Thyroid gland (tissue), 4 donors: ENCODE results near the gene CD48. TPM values are rescaled to one million over a fixed set of nuclear protein-coding genes. Genes with fewer than 3 reads are reported as not detected.

Source experiments
- DNase-seq, 2 donors: peaks; one replicate each; pipeline ENCODE4 v3.0.0-alpha.2; 2019
- H3K27ac ChIP-seq, 3 donors: fragments of 200-600 bp; sonication (generic); 1 replicate in 2 of 3; 2 replicates in 1 of 3; pipeline ENCODE4 v1.5.1; 2016 to 2019; ENCODE audit warnings: mild to moderate bottlenecking in 1 of 3, moderate library complexity in 1 of 3
- H3K27me3 ChIP-seq: fragments of 200-600 bp; sonication (generic); one replicate; pipeline ENCODE4 v1.5.1; 2019
- H3K36me3 ChIP-seq, 2 donors: fragments of 200-600 bp; sonication (generic); one replicate each; pipeline ENCODE4 v1.5.1; 2016 to 2019
- H3K4me1 ChIP-seq, 2 donors: fragments of 200-600 bp; sonication (generic); one replicate each; pipeline ENCODE4 v1.5.1; 2017 to 2019
- H3K4me3 ChIP-seq, 3 donors: fragments of 200-600 bp; sonication (generic); replicated peaks in 1 of 3; 1 replicate in 2 of 3; 2 replicates in 1 of 3; pipeline ENCODE4 v1.5.1; 2016; ENCODE audit warnings: mild to moderate bottlenecking in 1 of 3
- H3K9me3 ChIP-seq: fragments of 200-600 bp; sonication (generic); one replicate; pipeline ENCODE4 v1.5.1; 2017
- POLR2A ChIP-seq, 2 donors: fragments of 450-650 bp; IDR thresholded peaks; one replicate each; pipeline ENCODE4 v1.6.1; 2017; ENCODE audit warnings: antibody characterized with exemption in 2 of 2, mild to moderate bottlenecking in 2 of 2, moderate library complexity in 1 of 2
- WGBS, 2 donors: methylation state at CpG; one replicate each; pipeline ENCODE4 v1.1.5; 2017; 5-methylcytosine and 5-hydroxymethylcytosine counted together
- intact Hi-C: fragments of 100-400 bp; cut with DNase I; formaldehyde crosslinking; loops from one replicate; pipeline ENCODE4 v1.15.1; 2023
- total RNA-seq, 4 donors: library from RNA; depleted of rRNA; stranded (reverse); fragments of >200 nt; gene quantifications; one replicate each; pipeline ENCODE4 v1.2.3, GENCODE V29; 2016
- TF ChIP-seq, protein P1 (sequence below), 6 experiments: fragments of 200-600 bp in 3 of 6; fragments of 450-650 bp in 3 of 6; sonication (generic) in 3 of 6; IDR thresholded peaks; one replicate each; pipeline ENCODE4 v1.5.1; 2016 to 2019; ENCODE audit warnings: antibody characterized with exemption in 6 of 6, mild to moderate bottlenecking in 2 of 6, inconsistent platforms in 1 of 6, moderate library complexity in 1 of 6

The CD48 gene
- total RNA-seq, 4 donors from 2014 or later = 3.5 to 13.6 (median 4.8) TPM

DNA sequence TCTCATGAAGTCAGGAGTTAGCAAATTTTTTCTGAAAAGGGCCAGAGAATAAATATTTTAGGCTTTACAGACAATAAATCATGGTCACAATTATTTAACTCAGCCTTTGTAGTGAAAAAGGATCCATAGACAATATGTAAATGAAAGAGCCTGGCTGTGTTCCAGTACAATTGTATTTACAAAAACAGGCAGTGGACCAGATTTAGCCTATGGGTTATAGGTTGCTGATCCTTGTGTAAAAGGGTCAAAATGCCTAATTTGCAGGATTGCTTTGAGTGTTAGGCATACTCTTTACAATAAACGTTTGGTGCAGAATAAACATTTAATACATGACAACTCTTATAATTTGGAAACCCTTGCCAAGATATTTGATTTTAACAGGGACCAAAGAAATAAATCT, 33.9 kb upstream of the CD48 start:
- TF ChIP-seq POLR2A (IDR thresholded peaks at IDR 0.05) = no peak
- TF ChIP-seq, protein P1, sequence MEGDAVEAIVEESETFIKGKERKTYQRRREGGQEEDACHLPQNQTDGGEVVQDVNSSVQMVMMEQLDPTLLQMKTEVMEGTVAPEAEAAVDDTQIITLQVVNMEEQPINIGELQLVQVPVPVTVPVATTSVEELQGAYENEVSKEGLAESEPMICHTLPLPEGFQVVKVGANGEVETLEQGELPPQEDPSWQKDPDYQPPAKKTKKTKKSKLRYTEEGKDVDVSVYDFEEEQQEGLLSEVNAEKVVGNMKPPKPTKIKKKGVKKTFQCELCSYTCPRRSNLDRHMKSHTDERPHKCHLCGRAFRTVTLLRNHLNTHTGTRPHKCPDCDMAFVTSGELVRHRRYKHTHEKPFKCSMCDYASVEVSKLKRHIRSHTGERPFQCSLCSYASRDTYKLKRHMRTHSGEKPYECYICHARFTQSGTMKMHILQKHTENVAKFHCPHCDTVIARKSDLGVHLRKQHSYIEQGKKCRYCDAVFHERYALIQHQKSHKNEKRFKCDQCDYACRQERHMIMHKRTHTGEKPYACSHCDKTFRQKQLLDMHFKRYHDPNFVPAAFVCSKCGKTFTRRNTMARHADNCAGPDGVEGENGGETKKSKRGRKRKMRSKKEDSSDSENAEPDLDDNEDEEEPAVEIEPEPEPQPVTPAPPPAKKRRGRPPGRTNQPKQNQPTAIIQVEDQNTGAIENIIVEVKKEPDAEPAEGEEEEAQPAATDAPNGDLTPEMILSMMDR (IDR thresholded peaks at IDR 0.05) = no peak
- no peak overlapping the region for H3K27ac ChIP-seq
- DNase-seq = no peak
- H3K9me3 ChIP-seq = no peaks in the 10 kb centered on the region
- no peaks in the 10 kb centered on the region for H3K36me3 ChIP-seq
- H3K4me3 ChIP-seq = no peak overlapping the region
- H3K4me1 ChIP-seq = no peaks in the 10 kb centered on the region
- WGBS, 2 donors = 38 to 53% methylated on average over 1 of the region's 1 CpG
- no peaks in the 10 kb centered on the region for H3K27me3 ChIP-seq
- intact Hi-C loops = no loop called here

DNA sequence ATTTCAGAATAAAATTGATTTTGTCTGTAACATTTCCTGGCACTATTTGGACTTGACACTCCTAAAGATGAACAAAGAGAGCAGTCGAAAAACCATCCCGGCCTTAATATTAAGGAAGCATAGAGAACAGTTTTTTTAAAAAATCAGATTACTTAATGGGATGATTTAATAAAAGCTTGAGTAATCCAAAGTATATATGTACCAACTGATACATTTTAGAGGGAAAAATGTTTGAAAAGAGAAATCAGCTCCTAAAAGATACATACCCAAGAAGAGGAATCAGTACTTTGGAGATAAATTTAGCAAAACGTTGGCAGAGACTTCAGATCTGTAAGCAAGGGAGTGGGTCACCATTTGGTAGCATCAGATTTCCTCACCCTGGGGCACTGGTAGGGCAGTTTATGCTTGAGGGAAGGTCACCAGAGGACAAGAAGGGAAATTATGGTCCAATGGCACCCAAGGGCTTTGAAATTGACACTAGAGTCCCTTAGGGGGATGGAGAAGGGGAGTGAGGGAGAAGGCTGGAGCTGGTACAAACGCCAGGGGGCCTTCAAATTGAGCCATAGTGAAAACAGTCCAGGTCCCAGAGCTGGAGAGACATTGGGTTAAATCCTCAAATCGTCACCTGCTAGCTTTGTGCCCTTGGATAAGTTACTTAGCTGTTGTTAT, 33.4 kb upstream of the CD48 start:
- Histone ChIP-seq H3K27ac (no peak overlapping the region), H3K9me3 (no peaks in the 10 kb centered on the region), H3K27me3 (no peaks in the 10 kb centered on the region), H3K4me1 (no peaks in the 10 kb centered on the region), H3K4me3 (no peak overlapping the region), H3K36me3 (no peaks in the 10 kb centered on the region)
- intact Hi-C loops = no loop called here
- no peak for TF ChIP-seq POLR2A (IDR thresholded peaks at IDR 0.05)
- TF ChIP-seq, protein P1 (IDR thresholded peaks at IDR 0.05) = no peak
- WGBS, 2 donors = 65 to 74% methylated on average over 5 of the region's 5 CpGs
- no peak for DNase-seq

DNA sequence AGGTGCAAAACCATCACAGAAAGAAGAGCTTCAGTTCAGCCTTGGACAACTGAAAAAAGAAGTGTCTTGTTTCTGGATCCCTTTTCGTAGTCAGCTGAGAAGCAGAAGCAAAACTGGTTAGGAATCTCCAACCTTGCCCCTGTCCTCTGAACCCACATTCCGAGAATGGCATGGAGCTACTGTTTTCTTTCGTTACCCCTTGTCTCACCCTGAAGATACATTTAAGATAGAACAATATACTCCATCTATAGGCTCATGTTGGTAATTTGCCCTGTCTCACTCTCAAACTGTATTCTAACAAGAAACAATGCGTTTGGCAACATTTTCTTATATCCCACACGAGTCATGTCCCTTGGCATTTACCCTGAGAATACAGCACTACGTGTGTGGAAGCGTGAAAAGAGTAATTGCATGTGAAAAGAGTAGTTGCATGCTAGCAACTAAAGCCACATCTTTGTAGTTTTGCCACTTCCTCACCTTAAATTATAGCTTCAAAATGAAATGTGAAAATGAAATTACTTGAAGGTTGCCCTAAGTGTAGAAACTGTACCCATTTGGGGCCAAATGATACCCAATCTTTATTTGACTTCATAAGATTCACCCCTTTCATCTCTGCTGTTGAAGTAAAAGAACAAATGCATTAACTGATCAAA, 32.7 kb upstream of the CD48 start:
- H3K4me1 ChIP-seq = no peaks in the 10 kb centered on the region
- no peak overlapping the region for H3K27ac ChIP-seq
- H3K36me3 ChIP-seq = no peaks in the 10 kb centered on the region
- no peaks in the 10 kb centered on the region for H3K27me3 ChIP-seq
- no peaks in the 10 kb centered on the region for H3K9me3 ChIP-seq
- 77 to 78% methylated on average over 7 of the region's 7 CpGs for WGBS, 2 donors
- H3K4me3 ChIP-seq = no peak overlapping the region
- TF ChIP-seq, protein P1 (IDR thresholded peaks at IDR 0.05) = no peak
- no peak for TF ChIP-seq POLR2A (IDR thresholded peaks at IDR 0.05)
- DNase-seq = no peak
- intact Hi-C loops = no loop called here

DNA sequence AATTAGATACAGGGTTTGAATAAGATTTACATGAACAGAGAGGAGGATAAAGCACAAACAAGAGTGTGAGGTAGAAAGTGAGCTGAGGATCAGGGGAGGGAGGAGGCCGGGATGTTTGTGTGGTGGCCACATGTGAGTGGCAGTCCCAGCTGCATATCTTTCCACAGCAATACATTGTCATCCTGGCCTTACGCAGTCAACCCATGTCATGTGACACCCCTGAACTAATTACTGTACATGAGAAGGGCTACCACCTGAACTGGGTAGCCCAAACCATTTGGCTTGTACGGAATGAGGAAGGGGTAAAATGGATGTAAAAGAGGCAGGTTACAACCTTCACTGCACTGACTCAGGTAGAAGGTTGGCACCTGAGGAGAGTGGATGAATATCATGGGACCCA, 31.6 kb upstream of the CD48 start:
- 84 to 86% methylated on average over 3 of the region's 3 CpGs for WGBS, 2 donors
- TF ChIP-seq, protein P1 (IDR thresholded peaks at IDR 0.05) = no peak
- TF ChIP-seq POLR2A (IDR thresholded peaks at IDR 0.05) = no peak
- no peak for DNase-seq
- Histone ChIP-seq H3K4me3 (no peak overlapping the region), H3K4me1 (no peaks in the 10 kb centered on the region), H3K9me3 (no peaks in the 10 kb centered on the region), H3K36me3 (no peaks in the 10 kb centered on the region), H3K27ac (no peak overlapping the region), H3K27me3 (no peaks in the 10 kb centered on the region)
- intact Hi-C loops = no loop called here

DNA sequence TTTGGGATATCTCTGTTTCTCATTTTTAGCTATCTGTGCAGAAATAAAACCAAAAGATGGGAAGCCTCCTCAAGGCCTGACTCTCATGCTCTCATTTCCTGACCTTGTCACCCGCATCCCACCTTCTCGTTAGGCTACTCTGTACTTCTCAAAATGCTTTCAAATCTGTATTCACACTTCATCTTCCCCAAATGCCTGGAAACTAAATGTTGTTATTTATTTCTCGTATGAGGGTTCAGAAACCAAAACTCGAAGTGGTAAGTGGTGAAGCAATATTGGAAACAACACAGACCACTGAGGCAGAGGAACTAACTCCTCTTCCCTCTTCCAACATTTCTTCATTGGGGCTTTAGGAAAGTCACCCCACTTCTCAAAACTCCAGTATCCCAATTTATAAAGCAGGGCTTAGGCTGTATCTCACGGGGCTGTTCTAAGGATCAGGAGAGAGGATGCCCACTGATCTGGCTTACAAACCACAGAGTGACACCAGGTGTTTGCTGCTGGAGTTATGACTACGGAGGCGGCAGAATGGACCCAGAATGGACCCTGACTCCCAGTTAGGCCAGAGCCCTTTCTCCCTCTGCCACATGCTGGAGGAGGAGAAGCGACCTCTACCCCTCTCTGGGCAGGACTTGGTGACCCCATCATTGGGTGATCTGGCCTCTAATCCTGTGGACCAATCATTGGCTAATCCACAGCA, 31.0 kb upstream of the CD48 start:
- Histone ChIP-seq H3K9me3 (no peaks in the 10 kb centered on the region), H3K4me3 (no peak overlapping the region), H3K27ac (no peak overlapping the region), H3K36me3 (no peaks in the 10 kb centered on the region), H3K27me3 (no peaks in the 10 kb centered on the region), H3K4me1 (no peaks in the 10 kb centered on the region)
- intact Hi-C loops = no loop called here
- no peak for DNase-seq
- no peak for TF ChIP-seq POLR2A (IDR thresholded peaks at IDR 0.05)
- TF ChIP-seq, protein P1 (IDR thresholded peaks at IDR 0.05) = no peak
- 84 to 92% methylated on average over 8 of the region's 8 CpGs for WGBS, 2 donors
